ENCODE measurements around the gene ZC3HAV1L.
"Not testable (repeated sequence)": the region's sequence is repeated elsewhere in the genome, so short reads cannot be mapped to it uniquely, and the experiment has no call there.

ZC3HAV1L gene

DNA sequence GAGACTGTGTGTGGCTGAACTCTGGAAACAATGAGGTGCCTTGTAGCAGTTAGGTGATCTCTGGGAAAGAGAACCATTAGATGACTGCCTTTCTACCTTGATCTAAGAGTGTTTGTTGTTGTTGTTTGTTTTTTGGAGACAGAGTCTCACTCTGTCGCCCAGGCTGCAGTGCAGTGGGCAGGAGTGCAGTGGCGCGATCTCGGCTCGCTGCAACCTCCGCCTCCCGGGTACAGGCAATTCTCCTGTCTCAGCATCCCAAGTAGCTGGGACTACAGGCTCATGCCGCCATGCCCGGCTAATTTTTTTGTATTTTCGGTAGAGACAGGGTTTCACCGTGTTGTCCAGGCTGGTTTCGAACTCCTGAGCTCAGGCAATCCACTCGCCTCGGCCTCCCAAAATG lies 18.8 kb upstream of the ZC3HAV1L start:
- DNase-seq (ENCODE audit: extremely low read depth in 1 of 2, low read depth in 1 of 2): not testable (repeated sequence)

GRCh38 chr7:139054101-139054500 lies 18.3 kb upstream of the ZC3HAV1L start:
- no peak for DNase-seq (ENCODE audit: extremely low read depth in 1 of 2, low read depth in 1 of 2)

DNA sequence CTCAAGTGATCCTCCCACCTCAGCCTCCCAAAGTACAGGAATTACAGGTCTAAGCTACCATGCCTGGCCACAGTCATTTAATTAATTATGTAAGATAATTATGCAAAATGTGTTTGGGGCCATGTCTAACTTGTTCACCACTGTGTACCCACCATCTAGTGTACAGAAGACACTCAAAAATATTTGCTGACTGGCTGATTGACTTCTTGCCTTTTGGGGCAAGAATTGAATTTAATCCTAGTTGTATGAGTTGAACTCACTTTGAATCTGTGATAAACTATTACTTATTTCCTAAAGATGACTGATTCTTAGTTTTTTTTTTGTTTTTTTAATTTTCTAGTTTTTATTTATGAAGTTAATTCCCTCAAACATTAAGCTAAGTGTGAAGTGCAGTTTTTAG lies 15.8 kb upstream of the ZC3HAV1L start:
- DNase-seq (ENCODE audit: extremely low read depth in 1 of 2, low read depth in 1 of 2): no peak

- no peak for DNase-seq (ENCODE audit: extremely low read depth in 1 of 2, low read depth in 1 of 2)
These were observed 14.1 kb upstream of the ZC3HAV1L start for GRCh38 chr7:139049936-139050335.

- DNase-seq (ENCODE audit: extremely low read depth in 1 of 2, low read depth in 1 of 2): no peak
These were observed 13.3 kb upstream of the ZC3HAV1L start for GRCh38 chr7:139049111-139049510.

DNA sequence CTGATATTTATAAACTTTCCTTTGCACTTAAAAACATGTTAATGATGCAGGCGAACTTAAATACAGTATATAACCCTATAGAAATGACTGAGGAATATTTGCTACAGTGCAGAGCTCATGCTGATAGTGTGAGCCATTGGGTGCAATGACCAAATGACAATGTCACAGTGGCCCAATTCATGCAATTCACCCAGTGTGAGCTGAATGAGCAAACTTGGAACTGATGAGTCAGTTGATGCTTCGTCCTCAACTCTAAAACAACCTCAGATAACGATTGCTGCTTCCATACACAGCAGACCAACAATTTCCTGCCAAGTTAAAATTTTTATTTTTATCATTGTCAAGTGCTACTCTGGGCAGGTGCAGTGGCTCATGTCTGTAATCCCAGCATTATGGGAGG lies 12.1 kb upstream of the ZC3HAV1L start:
- no peak for DNase-seq (ENCODE audit: extremely low read depth in 1 of 2, low read depth in 1 of 2)

- no peak for DNase-seq (ENCODE audit: extremely low read depth in 1 of 2, low read depth in 1 of 2)
These were observed 10.3 kb upstream of the ZC3HAV1L start for GRCh38 chr7:139046143-139046542.

DNA sequence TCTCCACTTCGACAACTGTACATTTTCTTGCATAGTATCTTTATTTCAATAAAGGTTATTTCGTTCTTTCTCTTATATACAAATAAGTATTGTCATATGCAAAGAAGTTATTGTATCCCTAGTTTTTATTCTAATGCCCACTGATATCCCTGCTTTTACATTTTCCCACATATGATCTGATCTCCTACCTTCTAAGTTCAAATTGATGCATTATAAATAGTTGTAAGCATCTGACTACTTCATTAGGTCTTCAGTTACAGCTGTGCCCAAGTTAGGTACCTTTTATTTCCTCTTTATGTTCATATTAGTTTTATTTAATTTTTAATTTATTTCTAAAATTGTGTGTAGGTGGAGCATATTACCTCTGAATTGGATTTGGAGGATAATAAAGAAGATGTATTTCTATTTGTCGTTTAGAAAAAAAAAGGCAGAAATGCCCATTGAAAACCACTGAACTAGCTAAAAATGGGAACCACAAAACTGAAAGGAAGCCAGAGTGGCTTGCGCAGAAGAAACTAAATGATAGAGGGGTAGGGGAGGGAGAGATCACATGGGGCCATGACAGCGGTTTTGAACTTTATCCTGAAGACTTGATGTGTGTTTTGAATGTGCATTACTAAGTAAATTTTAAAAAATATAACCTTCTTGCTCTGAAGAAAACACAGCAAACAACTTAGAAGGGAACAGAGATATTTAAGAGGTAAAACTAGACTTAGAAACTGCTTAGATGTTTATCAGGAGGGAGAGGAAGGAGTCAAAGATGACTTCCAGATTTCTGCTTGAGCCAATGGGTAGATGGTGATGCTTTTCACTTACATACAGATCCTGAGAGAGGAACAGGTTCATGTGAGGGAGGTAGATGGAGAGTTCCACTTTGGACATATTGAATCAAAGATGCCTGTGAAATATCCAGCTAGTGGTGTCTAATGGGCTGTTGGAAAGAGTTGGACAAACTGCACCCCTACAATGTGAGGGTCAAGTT lies 9.3 kb upstream of the ZC3HAV1L start:
- DNase-seq (ENCODE audit: extremely low read depth in 1 of 2, low read depth in 1 of 2): no peak

DNA sequence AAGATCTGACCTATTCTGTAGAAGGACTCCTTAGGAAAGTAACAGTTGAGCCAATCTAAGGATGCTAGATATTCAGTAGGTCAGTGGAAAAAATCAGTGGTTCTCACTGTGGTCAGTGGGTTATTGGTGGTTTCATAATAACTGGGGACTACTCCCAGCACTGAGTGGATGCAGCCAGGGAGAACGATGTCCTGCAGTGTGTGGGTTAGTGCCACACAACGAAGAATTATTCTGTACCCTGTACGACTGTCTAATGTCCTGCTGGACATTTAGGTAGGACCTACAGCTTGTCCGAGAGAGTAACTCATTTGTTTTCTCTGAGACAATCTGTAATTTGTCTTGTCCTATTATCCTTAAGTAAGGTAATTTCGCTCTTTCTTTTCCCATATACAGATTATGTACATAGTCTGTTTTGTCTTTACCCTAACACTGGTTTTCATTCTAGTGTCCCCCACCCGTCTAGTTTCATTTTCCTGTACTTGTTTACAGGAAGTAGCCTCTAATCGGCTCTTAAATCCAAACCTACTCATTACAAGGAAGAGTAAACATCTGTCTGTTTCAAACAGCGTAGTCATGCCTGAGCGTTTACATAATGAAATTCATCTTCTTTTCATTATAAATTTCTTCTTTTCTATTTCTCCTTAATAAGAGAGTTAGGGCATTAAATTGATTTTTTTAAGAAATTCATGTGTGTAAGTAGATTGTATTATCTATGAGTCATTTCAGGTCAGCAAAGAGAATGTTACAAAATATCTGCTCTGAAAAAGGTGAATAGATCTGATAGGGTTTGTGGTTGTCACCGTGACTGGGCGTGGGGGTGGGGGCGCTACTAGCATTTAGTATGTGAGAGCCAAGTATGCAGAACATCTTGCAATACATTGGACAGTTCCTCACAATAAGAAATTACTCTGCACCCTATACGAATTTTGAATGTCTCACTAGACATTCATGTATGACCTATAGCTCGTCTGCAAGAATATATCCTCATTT lies 8.3 kb upstream of the ZC3HAV1L start:
- DNase-seq (ENCODE audit: extremely low read depth in 1 of 2, low read depth in 1 of 2): peak; percentile 41 to 59

DNA sequence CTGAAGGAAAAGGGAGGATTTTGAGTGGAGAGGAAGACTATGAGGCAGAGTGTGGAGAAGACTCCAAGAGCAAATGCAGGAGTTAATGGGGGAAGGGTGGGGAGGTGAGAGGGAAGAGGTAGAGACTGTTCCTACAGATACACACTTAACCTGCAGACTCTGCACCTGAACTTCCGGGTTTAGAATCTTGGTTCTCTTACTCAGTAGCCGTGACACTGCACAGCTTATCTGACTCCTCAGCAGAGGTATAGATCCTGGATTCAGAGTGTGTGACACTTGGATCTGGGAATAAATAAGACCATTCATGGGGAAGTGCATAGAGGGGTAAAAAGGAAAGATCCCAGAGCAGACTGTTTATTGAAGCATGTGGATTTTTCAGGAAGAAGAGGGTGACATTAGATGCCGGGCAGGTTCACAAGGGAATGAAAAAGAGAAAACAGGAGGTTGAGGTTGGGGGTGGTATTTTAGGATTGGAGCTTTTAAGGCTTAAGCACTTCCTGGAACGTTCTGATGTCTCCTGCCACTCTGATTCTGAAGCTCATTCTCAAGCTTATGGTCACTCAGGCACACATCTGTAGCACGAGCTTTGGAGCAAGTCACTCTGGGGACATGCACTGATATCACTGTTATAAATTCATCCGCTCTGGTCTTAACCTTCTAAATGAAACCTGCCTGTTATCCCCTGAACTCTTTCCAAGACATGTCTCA lies 5.7 kb upstream of the ZC3HAV1L start:
- no peak for DNase-seq (ENCODE audit: extremely low read depth in 1 of 2, low read depth in 1 of 2)

DNA sequence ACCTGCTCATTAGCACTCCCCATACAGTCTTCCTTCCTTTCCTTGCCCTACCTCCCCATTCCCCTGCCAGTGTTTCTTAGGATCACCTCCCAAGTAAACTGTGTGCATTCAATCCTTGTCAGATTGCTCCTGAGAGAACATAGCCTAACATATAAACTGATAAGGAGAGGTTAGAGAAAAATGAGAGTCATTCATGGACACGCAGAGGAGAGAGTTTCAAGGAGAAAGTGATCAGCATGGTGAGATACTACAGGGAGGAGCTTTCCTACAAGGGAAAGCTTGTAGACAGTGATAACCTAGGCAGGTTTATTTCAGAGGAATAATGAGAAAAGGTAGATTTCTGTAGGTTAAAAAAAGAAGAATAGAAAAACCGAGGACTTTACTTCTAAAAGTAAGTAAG lies 2.8 kb upstream of the ZC3HAV1L start:
- DNase-seq (ENCODE audit: extremely low read depth in 1 of 2, low read depth in 1 of 2): no peak

- no peak for DNase-seq (ENCODE audit: extremely low read depth in 1 of 2, low read depth in 1 of 2)
These were observed 1.1 kb upstream of the ZC3HAV1L start for GRCh38 chr7:139036901-139037300.

DNA sequence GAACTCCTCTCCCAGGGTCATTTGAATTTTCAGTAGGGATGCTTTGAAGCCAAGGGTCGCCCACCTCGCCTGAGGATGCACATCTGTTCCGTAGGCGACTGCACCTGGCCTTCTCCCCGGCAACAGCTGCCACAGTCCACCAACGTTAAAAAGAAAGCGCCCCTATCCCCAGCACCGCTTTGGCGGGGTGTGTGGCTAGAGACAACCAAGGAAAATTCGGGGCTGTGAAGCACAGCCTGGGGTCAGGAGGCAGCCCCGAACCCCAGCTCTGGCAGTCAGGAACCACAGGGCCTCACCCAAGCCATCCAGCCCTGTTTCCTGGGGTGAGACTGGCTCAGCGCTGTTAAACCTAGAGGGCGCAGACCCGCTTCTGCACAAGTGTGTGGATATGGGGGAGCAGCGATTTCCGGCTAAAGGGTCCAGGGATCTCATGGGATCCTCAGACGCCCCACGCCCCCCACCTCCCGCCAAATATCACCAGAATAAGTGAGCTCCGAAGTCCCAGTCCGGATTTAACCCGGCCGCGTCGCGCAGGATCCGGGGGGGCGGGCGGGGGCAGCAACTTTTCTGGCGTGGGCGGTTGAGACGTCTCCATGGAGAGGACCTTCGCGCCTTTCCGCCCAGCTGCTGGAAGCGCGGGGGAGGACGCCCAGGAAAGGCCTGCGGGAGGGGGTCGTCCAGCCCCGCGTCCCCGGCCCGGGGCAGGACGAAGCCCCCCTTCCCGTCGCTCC lies 822 bp downstream of the ZC3HAV1L start:
- no peak for DNase-seq (ENCODE audit: extremely low read depth in 1 of 2, low read depth in 1 of 2)

DNA sequence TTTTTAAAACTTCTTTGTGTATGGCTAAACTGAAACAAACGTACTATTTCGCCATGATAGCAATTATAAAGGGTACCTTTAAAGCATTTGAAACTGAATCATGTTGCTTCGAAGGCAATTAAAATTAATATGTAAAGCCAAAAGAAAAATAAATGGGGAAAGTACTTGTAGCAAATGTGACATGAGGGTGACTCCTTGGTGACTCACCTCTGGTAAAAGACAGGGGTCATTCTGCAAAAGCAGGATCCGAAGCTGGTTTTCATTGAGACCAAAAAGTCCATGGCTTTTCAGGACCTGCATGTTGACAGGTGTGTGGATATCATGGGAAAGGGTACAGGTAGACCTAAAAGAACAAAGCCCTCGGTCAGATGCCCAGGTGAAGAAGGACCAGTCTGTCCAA lies 1.5 kb downstream of the ZC3HAV1L start:
- DNase-seq (ENCODE audit: extremely low read depth in 1 of 2, low read depth in 1 of 2): no peak

DNA sequence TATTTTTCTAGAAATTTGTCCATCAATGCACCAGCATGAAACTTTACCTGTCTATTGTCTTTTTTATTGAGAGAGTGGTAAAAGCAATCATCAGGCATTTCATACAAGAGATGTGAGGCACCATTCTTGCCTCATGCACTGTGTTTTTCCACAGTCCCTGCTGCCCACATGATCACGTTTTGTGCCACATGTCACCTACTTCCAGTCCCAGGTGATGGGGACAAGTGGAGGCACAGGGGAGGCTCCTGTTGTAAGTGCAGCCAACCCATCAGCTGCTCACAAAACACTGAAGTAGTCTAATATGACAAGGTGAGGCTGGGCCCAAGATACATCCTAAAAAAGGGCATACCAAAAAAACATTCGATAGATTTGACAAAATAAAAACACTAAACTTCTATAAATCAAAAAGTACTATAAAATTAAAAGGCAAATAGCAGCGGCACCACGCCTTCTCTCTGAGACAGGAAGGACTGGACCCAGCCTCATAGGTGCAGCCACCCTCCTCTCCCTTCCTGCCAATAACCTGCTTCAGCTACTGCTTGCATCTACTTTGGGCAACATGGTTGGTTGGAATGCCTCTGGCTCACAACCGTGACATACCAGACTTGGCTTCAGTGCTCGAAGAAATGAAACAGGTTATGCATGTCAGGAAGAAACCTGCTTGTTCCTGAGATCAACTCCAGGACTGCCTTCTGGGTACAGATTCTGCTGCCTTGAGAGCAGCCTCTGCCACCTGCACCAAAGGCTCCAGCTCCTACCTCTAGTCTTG lies 2.3 kb downstream of the ZC3HAV1L start:
- DNase-seq (ENCODE audit: extremely low read depth in 1 of 2, low read depth in 1 of 2): no peak

GRCh38 chr7:139032473-139032872 lies 3.4 kb downstream of the ZC3HAV1L start:
- no peak for DNase-seq (ENCODE audit: extremely low read depth in 1 of 2, low read depth in 1 of 2)

GRCh38 chr7:139029353-139029752 lies 6.5 kb downstream of the ZC3HAV1L start:
- DNase-seq (ENCODE audit: extremely low read depth in 1 of 2, low read depth in 1 of 2): no peak

- DNase-seq (ENCODE audit: extremely low read depth in 1 of 2, low read depth in 1 of 2): no peak
These were observed 9.3 kb downstream of the ZC3HAV1L start for GRCh38 chr7:139026551-139026950.

DNA sequence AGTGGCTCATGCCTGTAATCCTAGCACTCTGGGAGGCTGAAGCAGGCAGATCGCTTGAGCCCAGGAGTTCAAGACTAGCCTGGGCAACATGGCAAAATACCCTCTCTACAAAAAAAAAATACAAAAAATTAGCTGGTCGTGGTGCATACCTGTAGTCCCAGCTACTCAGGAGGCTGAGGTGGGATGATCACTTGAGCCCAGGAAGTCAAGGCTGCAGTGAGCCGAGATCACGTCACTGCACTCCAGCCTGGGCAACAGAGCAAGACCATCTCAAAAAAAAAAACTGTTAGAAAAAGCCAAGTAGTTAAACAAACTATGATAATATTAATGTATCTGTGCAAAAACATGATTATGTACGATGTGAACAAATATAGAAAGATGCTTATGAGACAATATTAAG lies 10.0 kb downstream of the ZC3HAV1L start:
- not testable (repeated sequence) for DNase-seq (ENCODE audit: extremely low read depth in 1 of 2, low read depth in 1 of 2)
